Non-pigmented ciliary epithelial cell (primary cell): Measurements from ENCODE around the gene UNKL.

Experiments used
- DNase-seq: peaks from one replicate; pipeline ENCODE4 v3.0.0-alpha.2; 2010; ENCODE audit warnings: low read depth

The UNKL gene

GRCh38 chr16:1325673-1326371 is 88.7 kb downstream of the UNKL start:
- DNase-seq, result no peak

DNA sequence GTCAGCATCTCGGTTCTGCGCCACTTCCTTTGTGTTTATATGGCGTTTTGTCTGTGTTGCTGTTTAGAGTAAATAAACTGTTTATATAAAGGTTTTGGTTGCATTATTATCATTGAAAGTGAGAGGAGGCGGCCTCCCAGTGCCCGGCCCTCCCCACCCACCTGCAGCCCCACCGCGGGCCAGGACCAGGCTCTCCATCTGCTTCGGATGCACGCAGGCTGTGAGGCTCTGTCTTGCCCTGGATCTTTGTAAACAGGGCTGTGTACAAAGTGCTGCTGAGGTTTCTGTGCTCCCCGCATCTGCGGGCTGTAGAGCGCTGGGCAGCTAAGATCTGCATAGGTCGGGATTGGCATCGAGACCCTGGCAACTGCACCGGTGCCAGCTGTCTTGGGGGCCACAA is 89.2 kb downstream of the UNKL start:
- no peak for DNase-seq

DNA sequence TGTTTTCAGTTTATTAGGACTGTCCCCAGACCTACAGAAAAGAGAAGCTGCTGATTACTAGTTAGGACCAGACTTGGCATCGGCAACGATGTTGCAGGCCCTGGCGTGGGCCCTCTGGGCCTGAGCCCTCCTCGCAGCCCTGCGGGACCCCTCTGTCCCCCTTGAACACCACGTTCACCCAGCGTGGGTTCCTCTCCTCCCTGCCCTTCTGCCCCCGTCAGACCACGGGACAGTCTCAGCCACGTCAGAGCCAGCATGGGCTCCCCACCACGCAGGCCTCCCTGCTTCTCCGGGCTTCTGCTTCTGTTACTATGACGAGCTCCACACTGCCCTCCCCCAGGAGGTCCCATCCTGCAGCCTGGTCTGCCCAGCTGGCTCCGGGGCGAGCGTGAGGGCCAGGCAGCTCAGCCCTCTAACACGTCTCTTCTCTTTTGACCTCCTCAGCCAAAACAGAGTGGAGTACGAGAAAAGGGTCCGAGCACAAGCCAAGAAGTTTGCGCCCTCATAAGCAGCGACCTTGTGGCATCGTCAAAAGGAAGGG is 90.1 kb downstream of the UNKL start:
- no peak for DNase-seq

GRCh38 chr16:1323296-1324239 is 90.9 kb downstream of the UNKL start:
- DNase-seq, result no peak

DNA sequence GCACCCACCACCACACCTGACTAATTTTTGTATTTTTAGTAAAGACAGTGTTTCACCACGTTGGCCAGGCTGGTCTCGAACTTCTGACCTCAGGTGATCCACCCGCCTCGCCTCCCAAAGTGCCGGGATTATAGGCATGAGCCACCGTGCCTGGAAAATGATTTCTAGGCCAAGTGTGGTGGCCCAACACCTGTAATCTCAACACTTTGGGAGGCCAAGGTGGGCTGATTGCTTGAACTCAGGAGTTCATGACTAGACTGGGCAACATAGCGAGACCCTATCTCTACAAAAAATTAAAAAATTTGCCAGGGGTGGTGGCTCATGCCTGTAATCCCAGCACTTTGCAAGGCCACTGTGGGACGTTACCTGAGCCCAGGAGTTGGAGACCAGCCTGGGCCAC is 92.1 kb downstream of the UNKL start:
- DNase-seq, result no peak

DNA sequence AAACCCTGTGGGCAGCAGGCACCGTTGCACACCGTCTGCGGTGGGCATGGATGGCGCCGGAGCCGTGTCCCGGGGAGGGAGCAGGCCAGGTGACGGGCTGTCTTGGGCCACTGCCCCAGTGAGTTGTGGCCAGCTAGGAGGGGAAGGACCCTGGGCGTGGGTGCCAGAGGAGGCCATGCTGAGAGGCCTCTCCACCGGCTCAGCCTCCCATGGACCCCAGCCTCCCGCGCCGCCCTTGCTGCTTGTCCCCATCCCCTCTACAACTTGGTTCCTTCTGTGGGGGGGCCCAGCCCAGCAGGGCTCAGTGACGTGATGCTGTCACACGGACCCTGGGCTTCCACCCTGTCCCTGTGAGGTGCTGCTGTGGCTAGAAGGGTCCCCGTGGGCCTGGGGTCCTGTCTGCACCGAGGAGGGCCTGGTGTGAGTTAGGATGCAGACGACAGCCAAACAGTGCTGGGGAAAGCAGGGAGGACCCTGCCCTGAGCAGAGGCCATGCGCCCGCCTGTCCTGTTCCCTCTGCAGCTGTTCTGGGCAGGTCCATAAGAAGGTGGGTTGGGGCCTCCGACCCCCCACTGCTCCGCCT is 93.8 kb downstream of the UNKL start:
- no peak for DNase-seq

DNA sequence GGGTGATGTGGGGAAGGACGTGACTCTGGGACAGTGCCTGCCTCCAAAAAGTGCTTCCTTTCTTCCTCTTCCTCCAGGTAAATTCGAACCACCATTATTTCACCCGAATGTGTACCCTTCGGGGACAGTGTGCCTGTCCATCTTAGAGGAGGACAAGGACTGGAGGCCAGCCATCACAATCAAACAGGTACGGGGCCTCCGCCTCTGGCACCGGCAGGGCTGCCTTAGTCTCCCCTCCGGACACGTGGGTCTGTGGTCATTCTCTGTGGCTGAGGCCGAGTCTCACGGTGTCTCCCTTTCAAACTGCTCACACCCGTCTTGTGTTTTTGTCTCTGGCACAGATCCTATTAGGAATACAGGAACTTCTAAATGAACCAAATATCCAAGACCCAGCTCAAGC is 94.4 kb downstream of the UNKL start:
- DNase-seq, result no peak

- DNase-seq, result no peak
These were observed 95.5 kb downstream of the UNKL start for GRCh38 chr16:1319041-1319440.

GRCh38 chr16:1318268-1318545 is 96.3 kb downstream of the UNKL start:
- no peak for DNase-seq

- DNase-seq, result no peak
These were observed 96.8 kb downstream of the UNKL start for GRCh38 chr16:1317479-1318267.

DNA sequence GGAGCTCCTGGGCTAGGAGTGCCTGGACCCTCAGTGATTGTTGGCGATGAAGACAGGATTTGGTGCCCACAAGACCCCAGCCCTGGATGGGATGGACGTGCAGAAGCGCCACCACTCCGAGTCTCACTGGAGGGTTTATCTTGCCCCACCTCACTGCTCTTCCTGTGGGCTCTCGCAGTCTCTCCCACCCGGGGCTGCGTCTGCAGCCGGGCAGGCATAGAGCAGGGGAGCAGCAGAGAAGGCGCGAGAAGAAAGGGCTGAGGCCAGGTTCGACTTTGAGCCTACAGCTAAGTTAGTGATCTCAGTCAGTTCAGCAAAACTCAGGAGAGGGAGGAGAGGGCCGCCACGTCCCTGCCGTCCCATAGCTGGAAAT is 98.5 kb downstream of the UNKL start:
- no peak for DNase-seq

DNA sequence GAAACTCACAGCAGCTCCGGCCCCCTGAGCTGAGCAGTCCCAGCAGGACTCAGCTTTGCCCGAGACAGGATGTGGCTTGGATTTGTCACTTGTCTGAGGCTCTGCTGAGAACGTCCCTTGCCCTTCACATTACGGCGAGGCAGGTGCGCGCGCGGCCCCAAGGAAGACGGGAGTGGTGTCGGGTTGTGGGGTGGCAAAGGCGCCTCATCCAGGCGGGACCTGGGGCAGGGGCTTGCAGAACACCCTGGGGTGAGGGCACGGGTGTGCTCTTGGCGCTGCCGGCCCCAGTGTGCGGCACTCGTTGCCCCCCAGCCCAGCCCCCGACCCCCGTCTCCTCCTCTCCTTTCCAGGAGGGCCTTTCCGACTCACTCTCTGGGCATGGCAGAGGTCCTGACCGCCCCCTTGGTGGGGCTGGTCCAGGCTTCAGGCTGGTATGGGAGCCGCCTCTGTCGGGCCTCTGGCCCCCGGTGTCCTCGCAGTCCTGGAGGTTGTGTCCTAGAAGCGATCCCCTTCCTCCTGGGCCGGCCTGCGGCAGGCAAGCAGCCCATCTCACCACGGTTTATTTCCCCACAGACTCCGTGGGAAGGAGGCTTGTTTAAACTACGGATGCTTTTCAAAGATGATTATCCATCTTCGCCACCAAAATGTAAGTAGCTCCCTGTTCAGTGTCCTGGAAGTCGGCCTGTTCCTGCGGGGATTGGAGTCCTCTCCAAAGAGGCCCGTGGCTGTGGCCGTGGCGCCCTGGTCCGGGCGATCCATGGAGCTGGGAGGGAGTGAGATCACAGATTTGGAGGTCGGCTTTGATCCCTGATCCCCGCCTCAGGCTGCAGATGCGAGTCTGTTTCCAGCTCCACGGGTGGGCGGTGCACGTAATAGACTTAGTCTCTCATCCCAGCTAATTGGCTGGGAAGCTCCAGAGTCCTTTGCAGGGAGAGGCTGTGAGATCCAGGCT is 99.1 kb downstream of the UNKL start:
- no peak for DNase-seq

DNA sequence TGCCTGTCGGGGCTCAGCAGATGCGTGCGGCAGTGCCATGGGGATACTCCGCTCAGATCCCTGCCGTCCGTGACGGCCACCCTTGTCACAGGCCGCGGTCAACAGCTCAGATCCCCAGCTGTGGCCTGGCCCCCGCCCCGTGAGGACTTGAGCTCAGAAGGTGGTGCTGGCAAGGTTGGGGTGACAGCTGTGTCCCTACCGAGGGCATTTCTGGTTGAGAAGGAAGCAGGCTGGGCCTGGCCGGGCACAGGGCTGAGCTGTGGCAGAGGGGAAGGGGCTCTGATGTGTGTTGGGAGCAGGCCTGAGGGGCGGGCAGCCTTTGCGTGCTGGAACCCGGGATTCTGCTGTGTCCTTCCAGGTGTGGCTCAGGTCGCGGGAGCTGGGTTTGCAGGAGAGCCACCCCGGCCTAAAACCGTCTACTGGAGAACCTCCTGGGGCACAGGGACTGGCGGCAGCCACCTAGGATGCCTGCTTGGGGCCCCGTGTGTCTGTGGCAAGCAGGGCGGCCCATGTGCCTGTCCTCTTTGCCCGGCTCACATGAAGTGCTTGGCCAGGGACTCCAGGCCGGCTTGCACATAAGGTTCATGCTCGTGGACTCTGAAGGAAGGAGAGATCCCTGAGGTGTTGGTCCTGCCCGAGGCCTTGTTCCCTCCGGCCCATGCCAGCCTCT is 100.0 kb downstream of the UNKL start:
- DNase-seq, result no peak

DNA sequence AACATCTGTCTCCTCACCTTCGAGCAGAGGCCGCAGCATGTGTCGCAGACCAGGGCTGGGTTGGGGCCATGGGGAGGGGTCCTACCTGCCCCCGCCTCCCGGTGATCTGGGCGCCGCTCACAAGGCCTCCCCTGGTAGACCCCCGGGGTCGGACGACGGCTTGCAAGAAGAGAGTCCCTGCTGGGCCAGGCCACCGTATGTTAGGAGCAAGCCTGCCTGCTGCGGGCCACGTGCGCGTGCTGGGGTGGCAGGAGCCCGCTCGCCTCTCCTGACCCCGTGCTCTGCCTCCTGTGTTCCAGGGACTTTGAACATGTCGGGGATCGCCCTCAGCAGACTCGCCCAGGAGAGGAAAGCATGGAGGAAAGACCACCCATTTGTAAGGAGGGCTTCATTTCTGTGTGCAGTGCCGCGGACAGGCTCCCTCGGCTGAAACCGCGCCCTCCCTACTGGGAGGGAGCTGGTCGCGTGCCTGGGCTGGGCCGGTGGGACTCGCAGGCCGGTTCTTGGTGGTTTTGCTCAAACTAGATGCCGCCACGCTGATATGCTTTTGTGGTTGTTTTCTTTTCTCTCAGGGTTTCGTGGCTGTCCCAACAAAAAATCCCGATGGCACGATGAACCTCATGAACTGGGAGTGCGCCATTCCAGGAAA is 100.7 kb downstream of the UNKL start:
- DNase-seq, result no peak
